Measurements from ENCODE around the gene GRK5. TPM values are rescaled to one million over a fixed set of nuclear protein-coding genes. Genes with fewer than 3 reads are reported as not detected.

The GRK5 gene
- total RNA-seq, 1 donor from 2014 or later = 52.8 TPM

GRCh38 chr10:119251315-119251708 lies 43.9 kb downstream of the GRK5 start:
- Histone ChIP-seq H3K4me3 (no peak overlapping the region), H3K4me1 (peaks cover 96% of the 10 kb centered on the region), H3K27me3 (ENCODE audit: low read depth) (no peaks in the 10 kb centered on the region), H3K36me3 (no peaks in the 10 kb centered on the region), H3K27ac (replicated peaks) (peak overlapping the region; percentile 90), H3K9me3 (replicated peaks) (no peaks in the 10 kb centered on the region)
- DNase-seq = no peak
- intact Hi-C loops (cut with micrococcal nuclease) = no loop called here
- no peak for TF ChIP-seq CTCF (IDR thresholded peaks at IDR 0.05; ENCODE audit: borderline replicate concordance)

GRCh38 chr10:119252051-119252465 lies 44.7 kb downstream of the GRK5 start:
- H3K4me1 ChIP-seq = peaks cover 91% of the 10 kb centered on the region
- no peaks in the 10 kb centered on the region for H3K36me3 ChIP-seq
- H3K27me3 ChIP-seq (ENCODE audit: low read depth) = no peaks in the 10 kb centered on the region
- intact Hi-C loops (cut with micrococcal nuclease) = no loop called here
- peak overlapping the region; percentile 2 for H3K4me3 ChIP-seq
- DNase-seq = peak; percentile 44
- H3K27ac ChIP-seq (replicated peaks) = peak overlapping the region; percentile 90
- TF ChIP-seq CTCF (IDR thresholded peaks at IDR 0.05; ENCODE audit: borderline replicate concordance) = peak; percentile 42
- H3K9me3 ChIP-seq (replicated peaks) = no peaks in the 10 kb centered on the region

- H3K27me3 ChIP-seq (ENCODE audit: low read depth) = no peaks in the 10 kb centered on the region
- peaks cover 91% of the 10 kb centered on the region for H3K4me1 ChIP-seq
- H3K9me3 ChIP-seq (replicated peaks) = no peaks in the 10 kb centered on the region
- H3K36me3 ChIP-seq = no peaks in the 10 kb centered on the region
- no peak for DNase-seq
- H3K27ac ChIP-seq (replicated peaks) = peak overlapping the region; percentile 90
- H3K4me3 ChIP-seq = peak overlapping the region; percentile 6
- TF ChIP-seq CTCF (IDR thresholded peaks at IDR 0.05; ENCODE audit: borderline replicate concordance) = no peak
- intact Hi-C loops (cut with micrococcal nuclease) = no loop called here
These were observed 45.2 kb downstream of the GRK5 start for GRCh38 chr10:119252470-119253151.

- peaks cover 91% of the 10 kb centered on the region for H3K4me1 ChIP-seq
- peak overlapping the region; percentile 6 for H3K4me3 ChIP-seq
- no peaks in the 10 kb centered on the region for H3K9me3 ChIP-seq (replicated peaks)
- H3K36me3 ChIP-seq = no peaks in the 10 kb centered on the region
- H3K27me3 ChIP-seq (ENCODE audit: low read depth) = no peaks in the 10 kb centered on the region
- peak overlapping the region; percentile 90 for H3K27ac ChIP-seq (replicated peaks)
- intact Hi-C loops (cut with micrococcal nuclease) = no loop called here
- peak; percentile 75 for DNase-seq
- TF ChIP-seq CTCF (IDR thresholded peaks at IDR 0.05; ENCODE audit: borderline replicate concordance) = no peak
These were observed 46.2 kb downstream of the GRK5 start for GRCh38 chr10:119253433-119254174.

- TF ChIP-seq CTCF (IDR thresholded peaks at IDR 0.05; ENCODE audit: borderline replicate concordance) = no peak
- Histone ChIP-seq H3K36me3 (no peaks in the 10 kb centered on the region), H3K27me3 (ENCODE audit: low read depth) (no peaks in the 10 kb centered on the region), H3K4me1 (peaks cover 93% of the 10 kb centered on the region), H3K27ac (replicated peaks) (peak overlapping the region; percentile 90), H3K9me3 (replicated peaks) (no peaks in the 10 kb centered on the region), H3K4me3 (no peak overlapping the region)
- intact Hi-C loops (cut with micrococcal nuclease) = no loop called here
- no peak for DNase-seq
These were observed 47.0 kb downstream of the GRK5 start for GRCh38 chr10:119254335-119254734.

Data from left ventricle myocardium inferior (tissue), 1 donor.